Measurements from ENCODE around the gene TNXB. TPM values are rescaled to one million over a fixed set of nuclear protein-coding genes. Genes with fewer than 3 reads are reported as not detected.
"Not testable (repeated sequence)": the region's sequence is repeated elsewhere in the genome, so short reads cannot be mapped to it uniquely, and the experiment has no call there.

Gene TNXB
- polyA plus RNA-seq, 3 donors: 4.3 to 5.6 (median 4.3) TPM

DNA sequence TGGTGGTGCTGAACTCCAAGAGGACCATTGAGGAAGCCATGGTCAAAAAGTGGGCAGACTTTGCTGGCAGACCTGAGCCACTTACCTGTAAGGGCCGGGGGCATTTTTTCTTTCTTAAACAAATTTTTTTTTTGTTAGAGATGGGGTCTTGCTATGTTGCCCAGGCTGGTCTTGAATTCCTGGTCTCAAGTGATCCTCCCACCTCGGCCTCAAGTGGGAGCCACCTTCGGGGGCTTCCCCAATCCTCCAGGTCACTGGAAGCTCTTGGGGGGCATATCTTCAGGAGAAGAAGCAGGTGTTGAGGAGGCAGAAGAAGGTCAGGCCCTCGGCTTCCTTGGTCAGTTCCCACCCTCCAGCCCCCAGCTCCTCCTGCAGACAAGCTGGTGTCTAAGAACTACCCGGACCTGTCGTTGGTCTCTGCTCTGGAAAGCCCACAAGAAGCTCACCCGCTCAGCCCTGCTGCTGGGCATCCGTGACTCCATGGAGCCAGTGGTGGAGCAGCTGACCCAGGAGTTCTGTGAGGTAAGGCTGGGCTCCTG, 103.1 kb downstream of the TNXB start:
- DNase-seq: not testable (repeated sequence)

DNA sequence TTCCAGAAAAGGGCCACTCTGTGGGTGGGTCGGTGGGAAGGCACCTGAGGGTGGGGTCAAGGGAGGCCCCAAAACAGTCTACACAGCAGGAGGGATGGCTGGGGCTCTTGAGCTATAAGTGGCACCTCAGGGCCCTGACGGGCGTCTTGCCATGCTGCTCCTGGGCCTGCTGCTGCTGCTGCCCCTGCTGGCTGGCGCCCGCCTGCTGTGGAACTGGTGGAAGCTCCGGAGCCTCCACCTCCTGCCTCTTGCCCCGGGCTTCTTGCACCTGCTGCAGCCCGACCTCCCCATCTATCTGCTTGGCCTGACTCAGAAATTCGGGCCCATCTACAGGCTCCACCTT, 103.6 kb downstream of the TNXB start:
- DNase-seq: not testable (repeated sequence)

DNA sequence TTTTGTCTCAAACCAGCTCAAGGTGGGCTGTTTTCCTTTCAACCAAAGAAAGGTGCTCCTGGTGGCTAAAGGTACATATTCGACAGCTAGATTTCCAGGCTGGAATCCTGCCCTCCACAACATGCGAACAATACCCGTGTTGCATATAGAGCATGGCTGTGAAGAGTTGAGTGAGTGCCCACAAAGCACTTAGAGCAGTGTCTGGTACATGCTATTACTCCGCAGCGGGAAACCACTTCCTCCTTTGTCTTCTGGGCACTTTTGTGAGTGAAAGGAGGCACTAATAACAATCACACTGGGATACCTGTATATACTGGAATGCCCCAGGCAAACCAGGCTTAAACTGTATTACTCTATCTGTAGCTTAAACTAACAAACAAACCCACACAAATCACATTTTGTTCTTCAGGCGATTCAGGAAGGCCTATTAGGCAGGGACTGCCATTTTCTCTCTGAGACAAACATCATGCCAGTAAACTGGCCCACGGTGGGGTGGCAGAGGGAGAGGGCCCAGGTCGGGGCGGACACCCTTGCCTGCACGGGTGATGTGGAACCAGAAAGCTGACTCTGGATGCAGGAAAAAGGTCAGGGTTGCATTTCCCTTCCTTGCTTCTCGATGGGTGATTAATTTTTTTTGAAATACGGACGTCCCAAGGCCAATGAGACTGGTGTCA, 104.1 kb downstream of the TNXB start:
- not testable (repeated sequence) for DNase-seq

DNA sequence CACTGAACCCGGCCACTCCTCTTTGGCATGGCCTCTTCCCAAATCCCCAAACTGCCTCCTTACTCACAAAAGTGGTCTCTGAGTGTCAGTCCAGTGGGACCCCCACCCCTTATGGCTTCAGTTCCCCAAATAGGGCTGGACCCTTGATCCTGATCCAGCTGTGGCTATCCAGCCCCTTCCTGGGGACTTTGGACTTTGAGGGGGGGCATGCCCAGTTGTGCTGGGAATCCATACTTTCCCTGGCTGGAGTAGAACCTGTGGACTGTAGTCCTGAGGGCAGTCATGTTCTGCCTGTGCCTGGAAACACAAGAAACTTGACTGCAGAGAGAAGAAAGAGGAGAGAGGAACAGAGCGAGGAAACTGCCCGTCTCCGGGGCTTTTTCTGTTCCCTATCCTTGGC, 104.7 kb downstream of the TNXB start:
- DNase-seq: not testable (repeated sequence)

- DNase-seq: not testable (repeated sequence)
These were observed 105.8 kb downstream of the TNXB start for GRCh38 chr6:32003301-32003700.

DNA sequence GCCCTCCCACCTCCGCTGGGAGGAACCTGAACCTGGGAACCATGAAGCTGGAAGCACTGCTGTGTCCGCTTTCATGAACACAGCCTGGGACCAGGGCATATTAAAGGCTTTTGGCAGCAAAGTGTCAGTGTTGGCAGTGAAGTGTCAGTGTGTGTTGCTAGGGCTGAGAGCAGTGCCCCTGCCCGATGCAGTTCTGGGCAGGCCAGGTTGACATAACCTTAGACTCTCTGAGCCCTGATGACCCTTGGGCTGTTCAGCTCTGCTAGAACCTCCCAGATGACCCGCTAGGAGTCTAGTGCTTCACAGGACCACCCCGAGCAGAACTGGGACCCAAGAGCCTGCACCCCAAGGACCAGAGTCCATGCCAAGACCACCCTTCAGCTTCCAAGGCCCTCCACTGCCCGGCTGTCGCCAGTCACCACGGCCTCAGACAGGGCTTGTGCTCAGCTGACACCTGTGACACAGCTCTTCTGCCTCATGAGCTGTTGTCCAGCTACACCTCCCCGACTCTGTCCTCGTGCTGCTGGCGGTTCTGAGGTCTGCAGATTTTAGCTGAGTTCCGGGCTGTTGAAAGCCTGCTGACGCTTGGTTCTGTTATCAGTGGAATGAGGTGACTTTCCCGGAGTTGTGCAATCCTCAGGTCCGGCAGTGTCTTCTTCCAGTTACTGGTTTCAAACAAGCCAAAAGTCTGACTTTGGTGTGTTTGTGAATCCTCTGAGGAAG, 106.4 kb downstream of the TNXB start:
- not testable (repeated sequence) for DNase-seq

DNA sequence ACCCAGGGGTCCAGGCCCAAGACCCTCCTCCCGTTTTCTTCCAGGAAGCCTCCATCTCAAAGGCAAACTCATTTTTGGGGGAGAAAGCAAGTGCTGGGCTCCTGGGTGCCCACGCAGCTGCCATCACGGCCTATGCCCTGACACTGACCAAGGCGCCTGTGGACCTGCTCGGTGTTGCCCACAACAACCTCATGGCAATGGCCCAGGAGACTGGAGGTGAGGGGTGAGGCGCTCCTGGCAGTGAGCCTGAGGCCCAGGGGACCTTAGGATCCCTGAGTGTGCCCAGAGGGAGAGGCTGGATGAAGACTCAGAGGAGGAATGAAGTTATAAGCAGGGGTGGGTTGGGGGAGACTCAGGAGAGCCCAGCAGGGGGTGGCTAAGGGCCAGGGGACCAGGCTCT, 112.8 kb downstream of the TNXB start:
- DNase-seq: not testable (repeated sequence)

DNA sequence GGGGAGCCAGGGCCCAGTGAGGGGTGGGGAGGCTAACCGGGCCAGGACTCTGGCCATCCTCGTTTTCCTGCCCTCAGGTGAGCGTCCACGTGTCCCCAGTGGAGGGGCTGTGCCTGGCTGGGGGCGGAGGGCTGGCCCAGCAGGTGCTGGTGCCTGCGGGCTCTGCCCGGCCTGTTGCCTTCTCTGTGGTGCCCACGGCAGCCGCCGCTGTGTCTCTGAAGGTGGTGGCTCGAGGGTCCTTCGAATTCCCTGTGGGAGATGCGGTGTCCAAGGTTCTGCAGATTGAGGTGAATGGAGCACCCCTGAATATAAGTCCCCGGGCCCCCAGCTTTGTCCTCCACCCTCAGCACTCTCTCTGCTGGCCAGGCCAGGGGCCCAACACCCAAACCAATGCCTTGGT, 114.7 kb downstream of the TNXB start:
- not testable (repeated sequence) for DNase-seq

Other genes starting within 250 kb of the TNXB start
- gene NEU1, start 246.5 kb downstream of the TNXB start, polyA plus RNA-seq (ENCODE audit: insufficient read length in 3 of 3): 10 to 100 TPM; 78.1 to 85.5 (median 82.5) TPM
- 10 to 100 TPM; 35.1 to 68.8 (median 66.9) TPM for gene SLC44A4, start 230.3 kb downstream of the TNXB start, polyA plus RNA-seq (ENCODE audit: insufficient read length in 3 of 3)
- 100 to 1,000 TPM in 1 of 3 donors, 10 to 100 TPM in 2; 92.0 to 100 (median 98.1) TPM for gene EHMT2, start 211.6 kb downstream of the TNXB start, polyA plus RNA-seq (ENCODE audit: insufficient read length in 3 of 3)
- gene ZBTB12, start 207.3 kb downstream of the TNXB start, polyA plus RNA-seq (ENCODE audit: insufficient read length in 3 of 3): 10 to 100 TPM; 27.7 to 35.2 (median 29.6) TPM
- gene C2, start 181.6 kb downstream of the TNXB start, polyA plus RNA-seq (ENCODE audit: insufficient read length in 3 of 3): 1 to 10 TPM; 3.3 to 4.8 (median 4.5) TPM
- gene CFB, start 163.2 kb downstream of the TNXB start, polyA plus RNA-seq (ENCODE audit: insufficient read length in 3 of 3): 1 to 10 TPM; 4.3 to 8.4 (median 6.5) TPM
- gene NELFE, start 150.4 kb downstream of the TNXB start, polyA plus RNA-seq (ENCODE audit: insufficient read length in 3 of 3): 100 to 1,000 TPM in 1 of 3 donors, 10 to 100 TPM in 2; 95.7 to 107 (median 95.8) TPM
- 10 to 100 TPM; 49.2 to 54.8 (median 50.5) TPM for gene SKIC2, start 150.2 kb downstream of the TNXB start, polyA plus RNA-seq (ENCODE audit: insufficient read length in 3 of 3)
- 10 to 100 TPM; 33.8 to 37.2 (median 35.1) TPM for gene DXO, start 137.2 kb downstream of the TNXB start, polyA plus RNA-seq (ENCODE audit: insufficient read length in 3 of 3)
- 10 to 100 TPM; 13.7 to 26.8 (median 16.1) TPM for gene C4A, start 127.3 kb downstream of the TNXB start, polyA plus RNA-seq (ENCODE audit: insufficient read length in 3 of 3)
- 10 to 100 TPM; 21.3 to 27.5 (median 22.2) TPM for gene C4B, start 94.5 kb downstream of the TNXB start, polyA plus RNA-seq (ENCODE audit: insufficient read length in 3 of 3)
- gene CYP21A2, start 70.9 kb downstream of the TNXB start, polyA plus RNA-seq (ENCODE audit: insufficient read length in 3 of 3): 1 to 10 TPM in 2 of 3 donors, under 1 TPM in 1; 0.43 to 2.4 (median 1.8) TPM
- 100 to 1,000 TPM in 1 of 3 donors, 10 to 100 TPM in 2; 89.8 to 114 (median 96.6) TPM for gene ATF6B, start 18.9 kb upstream of the TNXB start, polyA plus RNA-seq (ENCODE audit: insufficient read length in 3 of 3)
- 1 to 10 TPM; 7.9 to 9.4 (median 9.2) TPM for gene FKBPL, start 20.9 kb upstream of the TNXB start, polyA plus RNA-seq (ENCODE audit: insufficient read length in 3 of 3)
- gene PRRT1, start 42.6 kb upstream of the TNXB start, polyA plus RNA-seq (ENCODE audit: insufficient read length in 3 of 3): 1 to 10 TPM; 2.2 to 3.9 (median 2.8) TPM
- 10 to 100 TPM; 34.4 to 56.0 (median 44.0) TPM for gene PPT2, start 44.8 kb upstream of the TNXB start, polyA plus RNA-seq (ENCODE audit: insufficient read length in 3 of 3)
- 10 to 100 TPM; 24.9 to 42.0 (median 35.8) TPM for gene EGFL8, start 55.3 kb upstream of the TNXB start, polyA plus RNA-seq (ENCODE audit: insufficient read length in 3 of 3)
- 100 to 1,000 TPM; 108 to 122 (median 116) TPM for gene AGPAT1, start 66.7 kb upstream of the TNXB start, polyA plus RNA-seq (ENCODE audit: insufficient read length in 3 of 3)
- 100 to 1,000 TPM in 2 of 3 donors, 10 to 100 TPM in 1; 95.0 to 110 (median 110) TPM for gene RNF5, start 69.1 kb upstream of the TNXB start, polyA plus RNA-seq (ENCODE audit: insufficient read length in 3 of 3)
- 10 to 100 TPM; 18.7 to 27.0 (median 26.8) TPM for gene AGER, start 74.9 kb upstream of the TNXB start, polyA plus RNA-seq (ENCODE audit: insufficient read length in 3 of 3)
- 100 to 1,000 TPM; 180 to 191 (median 190) TPM for gene PBX2, start 80.9 kb upstream of the TNXB start, polyA plus RNA-seq (ENCODE audit: insufficient read length in 3 of 3)
- 10 to 100 TPM; 10.0 to 12.9 (median 10.6) TPM for gene GPSM3, start 83.3 kb upstream of the TNXB start, polyA plus RNA-seq (ENCODE audit: insufficient read length in 3 of 3)
- gene NOTCH4, start 114.7 kb upstream of the TNXB start, polyA plus RNA-seq (ENCODE audit: insufficient read length in 3 of 3): 10 to 100 TPM; 17.4 to 30.0 (median 24.5) TPM